HepG2 (cell line): ENCODE data around the gene DLST. TPM values are rescaled to one million over a fixed set of nuclear protein-coding genes. Genes with fewer than 3 reads are reported as not detected.
A peak's percentile ranks its signal among the peaks of the same experiment; 100 is the strongest.

ENCODE experiments used
- ATAC-seq: fragments of 200-7000 bp; cut with Tn5 transposase; 3 replicates; pipeline ENCODE4 v1.9.1; 2020; ENCODE audit warnings: mild to moderate bottlenecking, moderate library complexity
- BruUV-seq: library from RNA; stranded (reverse); fragments of 400-500 nt; replicated peaks from 2 replicates; lab custom pipeline; 2021; lab: Mats Ljungman, UMichigan
- CTCF ChIA-PET: fragments of 300-600 bp; formaldehyde crosslinking; extraction: SDS; loops from one replicate; lab custom pipeline; 2021; ENCODE audit warnings: low total read pairs, inconsistent platforms, low intra/inter-chr PET ratio; lab: Yijun Ruan, JAX
- POLR2A ChIA-PET: fragments of 350-600 bp; sonication (Branson Sonifier 250); formaldehyde crosslinking; loops from one replicate; lab custom pipeline; 2020; ENCODE audit warnings: antibody characterized with exemption, inconsistent platforms; lab: Yijun Ruan, JAX
- DNase-seq: peaks from one replicate; pipeline ENCODE4 v3.0.0-alpha.2; 2015; ENCODE audit warnings: low spot score
- FAIRE-seq: peaks from 3 replicates; lab custom pipeline; 2011; peaks lifted over from hg19 to GRCh38; lab: Jason Lieb, UNC
- H2AFZ ChIP-seq: one replicate; pipeline ENCODE4 v1.6.1; 2011; ENCODE audit warnings: low read length, inconsistent platforms
- H3K27ac ChIP-seq: fragments of 300-600 bp; 3 replicates; pipeline ENCODE4 v1.8.0; 2011; ENCODE audit warnings: mixed run types, mild to moderate bottlenecking, mixed read lengths, low read length, inconsistent platforms; ENCODE audit not compliant: insufficient read depth; ENCODE audit errors: extremely low read length
- H3K27me3 ChIP-seq, 2 experiments: fragments of 200-600 bp in 1 of 2; 2 replicates in 1 of 2; 3 replicates in 1 of 2; pipeline versions ENCODE4 v1.6.0 to v1.8.0; 2011; ENCODE audit warnings: low read length in 2 of 2, mild to moderate bottlenecking in 2 of 2, moderate library complexity in 2 of 2, inconsistent platforms in 1 of 2; ENCODE audit not compliant: insufficient read depth in 2 of 2, control insufficient read depth in 1 of 2
- H3K36me3 ChIP-seq, 2 experiments: fragments of 200-600 bp in 1 of 2; replicated peaks in 1 of 2; 2 replicates in 1 of 2; 3 replicates in 1 of 2; pipeline versions ENCODE4 v1.5.1 to v1.8.0; 2011; ENCODE audit warnings: low read length in 2 of 2, inconsistent platforms in 1 of 2; ENCODE audit not compliant: insufficient read depth in 2 of 2, control insufficient read depth in 1 of 2
- H3K4me1 ChIP-seq: 2 replicates; pipeline ENCODE4 v1.5.1; 2012; ENCODE audit warnings: low read length, inconsistent platforms; ENCODE audit not compliant: insufficient read depth
- H3K4me2 ChIP-seq: 2 replicates; pipeline ENCODE4 v1.6.0; 2011; ENCODE audit warnings: low read depth, low read length, inconsistent platforms
- H3K4me3 ChIP-seq, 3 experiments: fragments of 200-600 bp in 1 of 3; sonication (generic), shearing (Covaris generic) in 1 of 3; replicated peaks in 1 of 3; 2 replicates each; pipeline ENCODE4 v1.5.1; 2011 to 2016; ENCODE audit warnings: low read length in 3 of 3, inconsistent platforms in 2 of 3, low read depth in 2 of 3, mild to moderate bottlenecking in 2 of 3, control low read depth in 1 of 3, mixed read lengths in 1 of 3; ENCODE audit not compliant: insufficient read depth in 1 of 3
- H3K79me2 ChIP-seq: one replicate; pipeline ENCODE4 v1.6.1; 2011; ENCODE audit warnings: low read length, inconsistent platforms; ENCODE audit not compliant: insufficient read depth
- H3K9ac ChIP-seq: 2 replicates; pipeline ENCODE4 v1.6.0; 2011; ENCODE audit warnings: mild to moderate bottlenecking, low read depth, low read length, inconsistent platforms; ENCODE audit not compliant: insufficient read depth
- H3K9me3 ChIP-seq: 2 replicates; pipeline ENCODE4 v1.5.1; 2012; ENCODE audit warnings: mild to moderate bottlenecking, low read length
- H4K20me1 ChIP-seq: 2 replicates; pipeline ENCODE4 v1.6.0; 2011; ENCODE audit warnings: inconsistent platforms, mild to moderate bottlenecking, low read length, moderate library complexity; ENCODE audit not compliant: insufficient read depth
- AGO1 ChIP-seq: fragments of 200-400 bp; formaldehyde crosslinking; IDR thresholded peaks from 2 replicates; pipeline ENCODE4 v1.6.1; 2017; ENCODE audit warnings: mild to moderate bottlenecking, low read depth, low read length, moderate library complexity; ENCODE audit not compliant: poor library complexity, severe bottlenecking
- HNF4G ChIP-seq, 2 experiments: sonication (generic) in 1 of 2; formaldehyde crosslinking in 1 of 2; IDR thresholded peaks; 2 replicates each; pipeline versions ENCODE4 v1.4.0 to v1.6.1; 2011 to 2020; ENCODE audit warnings: borderline replicate concordance in 2 of 2, low read depth in 2 of 2, mild to moderate bottlenecking in 2 of 2, low read length in 1 of 2, missing genetic modification reagents in 1 of 2, moderate library complexity in 1 of 2
- KDM1A ChIP-seq: IDR thresholded peaks from 2 replicates; pipeline ENCODE4 v1.6.1; 2016; ENCODE audit warnings: missing compliant biosample characterization
- KDM3A ChIP-seq: IDR thresholded peaks from 2 replicates; pipeline ENCODE4 v1.6.1; 2018; ENCODE audit warnings: low read depth, missing compliant biosample characterization
- SMAD9 ChIP-seq: sonication (generic); formaldehyde crosslinking; IDR thresholded peaks from 2 replicates; pipeline ENCODE4 v1.5.1; 2020; ENCODE audit warnings: mild to moderate bottlenecking, missing genetic modification reagents
- TFDP2 ChIP-seq: sonication (generic); formaldehyde crosslinking; IDR thresholded peaks from 2 replicates; pipeline ENCODE4 v1.4.0; 2020; ENCODE audit warnings: missing genetic modification reagents
- ZBTB20 ChIP-seq: sonication (generic); formaldehyde crosslinking; IDR thresholded peaks from 2 replicates; pipeline ENCODE4 v1.8.1; 2023; ENCODE audit warnings: missing genetic modification reagents, low read depth, mild to moderate bottlenecking, borderline replicate concordance
- ZNF546 ChIP-seq: sonication (generic); formaldehyde crosslinking; conservative IDR thresholded peaks from 2 replicates; pipeline ENCODE4 v1.8.1; 2023; ENCODE audit warnings: mild to moderate bottlenecking, missing genetic modification reagents
- ZNF777 ChIP-seq: sonication (generic); formaldehyde crosslinking; IDR thresholded peaks from 2 replicates; pipeline ENCODE4 v1.4.0; 2020; ENCODE audit warnings: missing genetic modification reagents
- WGBS: methylation state at CpG from one replicate; pipeline ENCODE4 v1.1.6; 2017; ENCODE audit warnings: low lambda C conversion rate; 5-methylcytosine and 5-hydroxymethylcytosine counted together
- in situ Hi-C: cut with HindIII; loops from 2 replicates; pipeline ENCODE4 v1.10.0; 2017; ENCODE audit warnings: low pct_unique_long_range_greater_than_20kb; ENCODE audit not compliant: extremely low pct_ligation_motif_present
- intact Hi-C: fragments of 100-400 bp; cut with micrococcal nuclease; formaldehyde crosslinking; loops from one replicate; pipeline ENCODE4 v1.10.0; 2022; ENCODE audit not compliant: unreplicated experiment
- polyA plus RNA-seq, 8 experiments: library from polyadenylated mRNA; depleted of rRNA in 3 of 8; stranded (reverse) in 7 of 8; unstranded in 1 of 8; fragments of >200 nt; fragmentation: Illumina TruSeq in 4 of 8; extraction: Trizol in 4 of 8; gene quantifications; 2 replicates each; pipeline versions ENCODE4 v1.2.1 to v1.2.3, GENCODE V29; 2011 to 2016; ENCODE audit warnings: low read depth in 4 of 8, missing spikeins in 1 of 8, mixed read lengths in 1 of 8; ENCODE audit not compliant: insufficient read depth in 1 of 8
- total RNA-seq, 5 experiments: library from RNA; depleted of rRNA; stranded (reverse); fragments of >200 nt; fragmentation: Illumina TruSeq; extraction: Trizol; gene quantifications; 2 replicates each; pipeline ENCODE4 v1.2.3, GENCODE V29; 2016; ENCODE audit warnings: low read depth in 1 of 5

Gene DLST
- total and polyA plus RNA-seq, 2 of the 13 experiments (the other 11 are each of a cell fraction or from before 2014, with no cell fraction given): 56.5 to 94.3 TPM

GRCh38 chr14:74938531-74939495, 57.1 kb downstream of the DLST start:
- no peak for FAIRE-seq
- Histone ChIP-seq H4K20me1 (no peaks in the 10 kb centered on the region), H3K4me2 (no peak overlapping the region), H3K9me3 (no peaks in the 10 kb centered on the region), H2AFZ (no peak overlapping the region), H3K36me3 (peaks cover 7 to 22% of the 10 kb centered on the region in 2 experiments; a peak in 3 of 5 replicates), H3K27ac (no peak overlapping the region), H3K4me1 (peaks cover 26% of the 10 kb centered on the region), H3K79me2 (no peaks in the 10 kb centered on the region), H3K9ac (no peak overlapping the region), H3K4me3 (no peak overlapping the region), H3K27me3 (no peaks in the 10 kb centered on the region; a peak in 1 of 5 replicates)
- DNase-seq: no peak
- intact Hi-C loops (no loop called here), in situ Hi-C loops (no loop called here)
- TF ChIP-seq HNF4G (IDR thresholded peaks at IDR 0.05; ENCODE audit: borderline replicate concordance, low read depth, low read length) (no peak), HNF4G (CRISPR knock-in tag; IDR thresholded peaks at IDR 0.05; ENCODE audit: borderline replicate concordance, low read depth) (no peak), ZNF777 (CRISPR knock-in tag) (no peak), AGO1 (no peak), ZBTB20 (CRISPR knock-in tag) (no peak), TFDP2 (CRISPR knock-in tag) (no peak), SMAD9 (CRISPR knock-in tag) (no peak), KDM1A (CRISPR knock-in tag) (no peak), KDM3A (CRISPR knock-in tag) (no peak), ZNF546 (CRISPR knock-in tag) (no peak)
- no TSS peak for BruUV-seq
- ChIA-PET CTCF (no interaction called here), POLR2A (interaction anchor here (0.9 to 1.2 kb wide), 2 partner anchors 12 to 16 kb away, joined by 3 read pairs; partner anchors contain the start of gene RPS6KL1)
- WGBS: 82% methylated on average over 10 of the region's 10 CpGs
- ATAC-seq: peak; percentile 5; the same call in 2 of the 3 replicates
